ENCODE results near the gene TLE1. TPM values are rescaled to one million over a fixed set of nuclear protein-coding genes. Genes with fewer than 3 reads are reported as not detected.
"Not testable (repeated sequence)": the region's sequence is repeated elsewhere in the genome, so short reads cannot be mapped to it uniquely, and the experiment has no call there.

The TLE1 gene
- 10 to 100 TPM; 21.8 to 30.9 TPM for total RNA-seq
- long read RNA-seq, donor 1, partial matches to known transcripts, result 15 of 25 reads
- long read RNA-seq, donor 1, other reads (novel, unspliced or antisense), result 10 of 25 reads
- long read RNA-seq, donor 2, partial matches to known transcripts, result 22 of 31 reads
- long read RNA-seq, donor 2, other reads (novel, unspliced or antisense), result 6 of 31 reads

DNA sequence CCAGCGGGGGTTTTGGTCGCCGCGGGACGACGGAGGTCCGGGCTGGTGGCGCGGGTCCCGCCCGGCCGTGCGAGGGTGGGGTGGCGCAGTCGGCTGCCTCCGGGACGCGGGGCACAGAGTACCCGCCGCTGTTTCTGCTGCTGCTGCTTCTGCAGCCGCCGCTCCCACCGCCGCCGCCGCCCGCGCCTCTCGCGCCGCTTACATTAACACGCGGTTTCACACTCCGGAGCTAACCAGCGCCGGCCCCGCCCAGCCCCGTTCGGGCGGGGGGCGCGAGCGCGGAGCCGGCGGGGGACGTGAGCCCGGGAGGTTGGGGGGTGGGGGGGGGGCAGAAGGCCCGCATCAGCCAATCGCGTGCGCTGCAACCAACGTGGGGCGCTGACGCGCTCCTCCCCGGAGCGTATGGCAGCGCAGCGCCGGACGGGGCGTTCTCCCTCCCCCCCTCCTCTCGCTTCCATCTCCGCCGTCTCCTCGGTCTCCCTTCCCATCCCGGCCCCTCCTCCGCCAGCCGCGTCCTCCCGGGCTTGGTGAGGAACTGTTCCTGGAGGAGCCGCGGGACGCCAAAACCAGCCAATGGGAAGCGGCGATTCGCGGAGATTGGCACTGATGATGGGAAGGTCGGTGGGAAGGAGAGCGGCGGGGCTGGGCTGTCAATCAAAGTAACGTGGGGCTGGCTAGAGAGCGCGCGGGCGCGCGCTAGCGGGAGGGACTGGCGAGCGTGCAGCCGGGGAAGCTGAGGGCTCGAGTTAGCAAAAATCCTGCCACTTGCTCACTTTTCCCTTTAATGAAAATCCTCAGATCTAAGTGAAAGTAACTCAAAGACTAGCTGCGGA lies at the start of gene TLE1:
Gene TLE1 (minus strand): TSS at position 205 of the 833 bp plus-strand sequence. CDS start 1,307 bp downstream, outside the sequence.
- intact Hi-C loops (cut with DNase I), result loop anchor here in 1 of 2 donors (10.0 kb wide), 1 partner anchor 155 kb away; no protein-coding TSS in a partner anchor
- peak; percentile 99 for DNase-seq (ENCODE audit: low spot score)

DNA sequence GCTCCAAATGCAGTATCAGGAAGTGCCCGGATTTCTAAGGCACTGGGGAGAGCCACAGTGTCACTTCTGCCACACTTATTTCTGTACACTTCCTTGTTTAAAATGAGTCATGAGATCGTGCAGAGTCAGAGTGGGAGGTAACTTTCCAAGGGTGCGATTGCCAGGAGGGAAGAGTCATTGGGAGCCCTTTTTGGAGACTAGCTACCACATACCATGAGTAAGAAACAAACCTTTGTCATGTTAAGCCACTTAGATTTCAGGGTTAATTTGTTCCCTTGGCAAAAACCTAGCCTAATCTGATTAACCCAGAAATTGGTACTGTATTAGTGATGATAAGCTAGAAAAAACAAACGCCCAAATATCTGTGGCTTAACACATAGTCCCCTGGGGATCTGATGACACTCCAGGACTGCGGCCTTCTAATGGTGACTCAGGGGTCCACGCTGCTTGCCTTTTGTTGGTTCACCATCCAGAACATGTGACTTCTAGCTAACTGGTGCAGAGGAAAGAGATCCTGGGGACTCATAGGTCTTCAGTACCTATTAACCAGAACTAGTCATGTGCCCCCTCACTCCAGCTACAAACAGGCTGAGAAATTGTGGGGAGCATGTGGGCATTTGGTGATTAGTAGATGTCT lies 48.6 kb upstream of the TLE1 start:
- intact Hi-C loops (cut with DNase I), result no loop called here

DNA sequence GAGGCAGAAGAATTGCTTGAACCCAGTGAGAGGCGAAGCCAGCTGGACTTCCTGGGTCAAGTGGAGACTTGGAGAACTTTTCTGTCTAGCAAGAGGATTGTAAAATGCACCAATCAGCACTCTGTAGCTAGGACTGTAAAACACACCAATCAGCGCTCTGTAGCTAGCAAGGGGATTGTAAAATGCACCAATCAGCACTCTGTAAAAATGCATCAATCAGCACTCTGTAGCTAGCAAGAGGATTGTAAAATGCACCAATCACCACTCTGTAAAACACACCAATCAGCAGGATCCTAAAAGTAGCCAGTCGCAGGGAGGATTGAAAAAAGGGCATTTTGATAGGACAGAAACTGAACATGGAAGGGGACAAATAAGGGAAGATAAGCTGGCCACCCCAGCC lies 41.2 kb upstream of the TLE1 start:
- intact Hi-C loops (cut with DNase I); DNase-seq (ENCODE audit: low spot score): not testable (repeated sequence)

More for the DNA sequence above, 48.6 kb upstream of the TLE1 start:
- no peak for DNase-seq (ENCODE audit: low spot score)

DNA sequence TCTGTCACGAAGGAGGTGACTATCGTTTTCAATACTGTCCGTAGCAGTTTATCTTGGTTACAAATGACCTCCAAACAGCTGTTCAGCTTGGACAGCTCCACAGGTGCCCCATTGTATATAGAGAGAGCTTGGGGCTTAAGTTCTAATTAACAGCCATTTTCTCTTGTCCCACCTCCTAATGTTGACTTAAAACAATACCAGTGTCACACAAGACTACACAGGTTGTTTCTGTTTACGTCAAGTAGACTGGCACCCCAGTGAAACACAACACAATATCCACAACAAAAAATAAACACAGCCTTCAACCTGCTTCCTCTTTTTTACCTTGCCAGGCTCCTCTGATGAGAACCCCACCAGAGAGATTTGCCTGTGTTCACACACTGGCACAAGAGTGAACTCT lies 39.8 kb upstream of the TLE1 start:
- intact Hi-C loops (cut with DNase I), result no loop called here
- DNase-seq (ENCODE audit: low spot score), result no peak

DNA sequence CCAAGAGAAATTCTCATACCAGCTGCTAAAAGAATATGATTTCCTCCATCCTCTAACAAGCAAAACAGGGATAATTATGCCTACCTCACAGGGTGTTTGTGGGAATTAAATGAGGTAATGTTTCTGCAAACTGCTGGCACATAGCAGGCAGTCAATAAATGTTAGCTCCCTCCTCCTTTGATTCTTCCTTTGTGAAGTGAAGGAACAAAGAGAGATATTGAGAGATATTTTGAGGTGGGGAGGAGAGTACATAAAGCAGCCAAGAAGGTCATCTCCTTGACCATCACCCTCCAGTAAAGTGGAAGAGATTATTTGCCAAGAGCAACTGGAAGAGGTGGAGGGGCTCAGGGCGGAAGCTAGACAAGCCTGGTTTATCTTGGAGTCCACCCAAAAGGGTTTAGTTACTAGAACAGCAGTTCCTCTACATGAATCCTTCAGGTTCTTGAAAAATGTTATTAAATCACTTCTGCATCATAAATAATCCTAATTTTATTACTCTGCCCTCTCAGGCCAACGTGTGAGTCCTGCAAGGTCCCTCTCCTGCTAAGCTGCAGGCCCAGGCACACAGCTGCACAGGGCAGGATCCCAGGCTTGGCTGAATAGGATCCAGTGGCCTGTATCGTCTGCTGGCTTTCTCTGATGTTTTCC lies 35.0 kb upstream of the TLE1 start:
- intact Hi-C loops (cut with DNase I), result no loop called here
- no peak for DNase-seq (ENCODE audit: low spot score)

DNA sequence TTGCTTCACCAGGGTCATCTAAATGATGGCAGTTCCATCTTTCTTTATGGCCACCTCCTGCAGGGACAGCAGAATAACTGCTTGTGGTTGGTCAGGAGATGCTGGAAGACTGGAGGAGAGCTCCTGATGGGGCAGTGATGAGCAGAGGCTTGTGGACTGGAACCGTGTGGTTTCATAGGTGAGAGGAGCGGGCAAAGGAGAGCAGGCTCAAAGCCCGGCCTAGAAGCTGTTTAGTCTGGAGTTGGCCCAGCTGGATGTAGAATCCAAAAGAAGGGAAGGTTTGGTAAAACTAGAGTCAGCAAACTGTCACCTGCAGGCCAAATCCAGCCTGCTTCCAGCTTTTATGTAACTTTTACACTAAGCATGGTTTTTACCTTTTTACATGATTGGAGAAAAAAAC lies 32.9 kb upstream of the TLE1 start:
- DNase-seq (ENCODE audit: low spot score), result no peak
- intact Hi-C loops (cut with DNase I), result no loop called here

DNA sequence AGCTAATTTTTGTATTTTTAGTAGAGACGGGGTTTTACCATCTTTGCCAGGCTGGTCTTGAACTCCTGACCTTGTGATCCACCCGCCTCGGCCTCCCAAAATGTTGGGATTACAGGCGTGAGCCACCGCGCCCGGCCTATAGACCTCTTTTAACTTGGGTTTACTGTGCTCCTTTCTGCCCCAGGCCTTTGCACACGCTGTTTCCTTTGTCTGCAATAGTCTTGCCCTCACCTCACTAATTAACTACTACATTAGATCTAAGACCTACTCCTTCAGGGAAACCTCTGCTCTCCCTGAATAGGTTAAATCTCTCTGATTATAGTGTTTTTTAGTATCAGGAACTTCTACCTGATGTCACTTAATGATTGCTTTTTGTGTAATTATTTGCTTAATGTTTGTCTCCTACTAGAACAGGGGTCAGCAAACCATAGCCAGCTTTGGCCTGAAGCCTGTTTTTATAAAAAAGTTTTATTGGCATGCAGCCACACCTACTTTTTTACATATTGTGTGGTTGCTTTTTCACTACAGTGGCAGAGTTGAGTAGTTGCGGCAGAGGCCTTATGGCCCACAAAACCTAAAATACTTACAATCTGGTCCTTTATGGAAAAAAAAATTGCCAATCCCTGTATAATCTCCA lies 31.2 kb upstream of the TLE1 start:
- intact Hi-C loops (cut with DNase I), result no loop called here
- DNase-seq (ENCODE audit: low spot score), result no peak

DNA sequence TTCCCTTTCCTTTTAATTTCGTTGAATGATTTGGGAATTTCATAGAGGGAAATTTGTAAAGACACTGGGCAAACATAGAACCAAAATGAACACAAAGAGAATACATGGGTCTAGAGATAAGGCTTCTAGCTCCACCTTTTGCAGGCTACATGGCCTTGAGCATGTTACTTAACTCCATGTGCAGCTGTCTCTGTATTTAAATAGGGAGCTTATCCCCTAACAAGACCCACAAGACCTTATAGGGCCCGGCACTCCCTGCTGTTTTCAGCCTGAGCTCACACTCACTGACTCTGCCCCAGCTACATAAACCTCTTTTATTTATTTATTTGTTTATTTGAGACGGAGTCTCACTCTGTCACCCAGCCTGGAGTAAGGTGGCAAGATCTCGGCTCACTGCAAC lies 30.6 kb upstream of the TLE1 start:
- intact Hi-C loops (cut with DNase I), result no loop called here
- no peak for DNase-seq (ENCODE audit: low spot score)

DNA sequence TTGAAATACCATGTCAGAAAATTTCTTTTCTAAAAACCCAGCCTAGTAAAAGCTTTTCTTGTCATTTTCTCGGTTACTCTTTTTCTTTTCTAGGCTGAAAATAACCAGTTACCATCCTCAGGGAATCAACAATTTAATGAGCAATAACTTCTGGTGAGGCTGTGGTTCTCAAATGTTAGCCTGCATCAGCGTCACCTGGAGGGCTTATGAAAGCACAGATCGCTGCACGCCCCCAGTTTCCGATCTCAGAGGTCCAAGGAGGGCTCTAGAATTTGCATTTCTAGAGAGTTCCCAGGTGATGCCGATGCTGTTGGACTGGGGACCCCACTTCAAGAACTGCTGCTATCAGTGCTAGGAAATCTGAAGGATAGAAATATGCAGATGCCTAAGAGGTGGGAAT lies 28.9 kb upstream of the TLE1 start:
- intact Hi-C loops (cut with DNase I), result no loop called here
- DNase-seq (ENCODE audit: low spot score), result no peak

DNA sequence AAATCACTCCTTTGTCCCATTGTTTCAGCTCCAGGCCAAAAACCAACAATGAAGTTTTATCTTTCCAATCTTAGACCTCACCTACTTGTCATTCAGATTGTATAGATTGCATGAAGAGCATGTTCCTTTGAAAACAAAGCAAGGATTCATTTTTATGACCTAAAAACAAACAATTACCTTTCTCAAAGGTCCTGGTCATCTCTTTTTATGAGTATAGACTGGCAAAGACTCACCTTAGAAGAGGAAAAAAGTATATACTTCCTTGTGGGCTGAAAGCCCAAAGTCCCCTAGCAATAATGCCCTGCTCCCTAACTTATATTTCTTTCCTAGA lies 28.4 kb upstream of the TLE1 start:
- no peak for DNase-seq (ENCODE audit: low spot score)
- intact Hi-C loops (cut with DNase I), result no loop called here

DNA sequence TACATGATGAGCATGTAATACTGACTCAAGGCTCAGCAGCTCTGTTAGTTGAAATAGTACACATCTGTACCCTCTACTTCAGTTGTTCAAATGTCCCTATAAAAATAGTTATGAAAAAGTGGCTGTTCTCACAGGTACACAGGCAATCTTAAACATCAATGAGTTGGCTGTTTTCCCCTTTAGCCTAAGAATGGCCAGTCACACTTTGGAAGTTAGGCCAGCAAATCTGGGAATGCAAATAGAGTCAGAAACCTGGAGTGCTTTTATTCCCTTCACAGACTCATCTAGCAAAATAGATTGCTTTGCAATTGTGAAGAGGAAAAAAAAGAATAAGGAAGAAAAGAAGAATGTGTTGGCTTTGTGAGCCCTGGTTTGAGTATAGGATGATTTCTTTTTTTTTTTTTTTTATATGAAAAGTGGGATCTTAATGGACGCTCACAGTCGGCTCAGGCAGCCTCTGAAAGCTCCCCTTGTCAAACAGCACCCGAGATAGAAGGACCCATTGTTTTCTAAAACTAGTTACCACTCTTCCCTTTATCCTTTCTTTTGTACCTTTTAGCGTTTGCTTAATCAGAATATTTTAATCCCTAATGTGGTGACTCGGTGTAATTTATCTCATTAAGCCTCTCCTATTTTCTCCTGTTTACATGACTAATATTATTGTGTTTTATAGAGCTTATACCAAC lies 27.9 kb upstream of the TLE1 start:
- intact Hi-C loops (cut with DNase I), result no loop called here
- DNase-seq (ENCODE audit: low spot score), result no peak

DNA sequence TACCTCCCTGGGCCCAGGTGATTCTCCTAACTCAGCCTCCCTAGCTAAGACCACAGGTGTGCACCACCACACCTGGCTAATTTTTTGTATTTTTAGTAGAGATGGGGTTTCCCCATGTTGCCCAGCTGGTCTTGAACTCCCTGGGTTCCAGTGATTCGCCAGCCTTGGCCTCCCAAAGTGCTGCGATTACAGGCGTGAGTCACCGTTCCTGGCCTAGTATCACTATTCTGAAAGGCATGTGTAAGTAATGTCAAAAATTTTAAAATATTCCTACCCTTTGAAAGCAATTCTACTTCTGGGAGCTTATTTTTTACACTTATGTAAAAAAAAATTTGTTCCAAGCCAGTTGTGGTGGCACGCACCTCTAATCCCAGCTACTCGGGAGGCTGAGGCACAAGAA lies 27.1 kb upstream of the TLE1 start:
- DNase-seq (ENCODE audit: low spot score), result no peak
- intact Hi-C loops (cut with DNase I), result no loop called here

DNA sequence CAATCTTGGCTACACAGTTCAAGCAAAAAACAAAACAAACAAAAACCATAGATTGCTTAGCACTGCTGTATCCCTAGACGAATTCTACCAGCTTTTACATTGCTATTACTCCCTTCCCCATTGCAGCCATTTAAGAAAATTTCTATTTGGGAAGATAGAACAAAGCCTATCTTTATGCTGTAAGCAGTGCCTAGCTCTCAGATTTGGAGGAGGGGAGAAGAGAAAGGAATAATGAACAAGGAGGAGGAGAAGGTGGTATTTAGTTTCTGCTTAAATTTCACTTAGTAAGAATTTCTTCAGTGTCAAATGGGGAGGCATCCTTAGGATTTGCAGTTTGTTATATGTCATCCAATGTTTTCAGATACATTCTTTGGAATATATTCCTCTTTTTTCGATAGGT lies 16.2 kb upstream of the TLE1 start:
- intact Hi-C loops (cut with DNase I), result no loop called here
- DNase-seq (ENCODE audit: low spot score), result no peak

DNA sequence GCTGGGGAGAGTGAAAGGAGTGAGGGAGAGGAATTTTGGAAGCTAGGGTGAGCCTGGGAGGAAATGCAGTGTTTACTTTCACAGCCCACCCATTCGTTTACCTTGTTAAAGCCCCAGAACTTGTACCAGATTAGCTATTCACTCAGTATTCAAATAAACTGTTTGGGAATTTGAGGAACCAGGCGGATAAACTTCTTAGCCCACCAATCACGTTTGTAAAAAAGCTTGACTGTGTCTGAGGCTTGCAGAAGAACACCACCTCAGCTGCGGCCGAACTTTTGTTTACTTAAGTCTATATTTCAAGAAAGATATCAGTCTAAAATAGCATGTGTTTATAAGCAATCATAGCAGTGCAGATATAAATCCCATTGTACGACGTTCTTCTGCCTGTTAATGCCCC lies 5.2 kb upstream of the TLE1 start:
- intact Hi-C loops (cut with DNase I), result no loop called here
- no peak for DNase-seq (ENCODE audit: low spot score)

DNA sequence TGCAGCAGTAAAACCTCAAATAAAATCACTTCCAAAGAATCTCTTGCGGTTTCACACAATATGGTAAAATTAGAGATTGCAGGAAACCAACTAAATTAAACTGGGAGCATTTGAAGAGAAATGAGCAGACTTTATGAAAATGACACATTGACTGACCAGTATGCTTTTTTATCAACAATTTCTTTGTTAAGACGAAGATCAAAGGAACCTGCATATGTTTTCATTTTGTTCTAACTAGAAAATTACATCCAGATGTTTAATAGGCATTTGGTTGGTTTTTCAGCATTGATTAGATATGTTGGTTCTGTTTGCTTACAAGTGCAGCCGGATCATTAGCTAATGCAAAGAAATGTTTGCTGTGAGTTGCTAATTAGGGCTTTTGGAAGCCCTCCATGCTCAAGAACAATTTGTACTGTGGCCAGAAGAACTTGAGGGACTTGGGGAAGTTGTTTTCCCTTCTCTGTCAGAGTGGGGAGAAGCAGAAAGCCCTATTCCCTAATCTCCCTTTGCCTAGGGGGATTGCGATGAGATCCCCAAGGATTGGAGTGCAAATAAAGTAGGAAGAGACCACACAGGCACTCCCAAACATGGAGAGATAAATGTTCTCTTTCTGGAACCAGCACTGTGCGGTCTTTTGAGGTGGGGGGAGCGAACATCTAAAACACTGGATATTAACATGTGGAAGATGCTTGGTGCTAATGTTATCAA lies 4.5 kb upstream of the TLE1 start:
- intact Hi-C loops (cut with DNase I), result no loop called here

DNA sequence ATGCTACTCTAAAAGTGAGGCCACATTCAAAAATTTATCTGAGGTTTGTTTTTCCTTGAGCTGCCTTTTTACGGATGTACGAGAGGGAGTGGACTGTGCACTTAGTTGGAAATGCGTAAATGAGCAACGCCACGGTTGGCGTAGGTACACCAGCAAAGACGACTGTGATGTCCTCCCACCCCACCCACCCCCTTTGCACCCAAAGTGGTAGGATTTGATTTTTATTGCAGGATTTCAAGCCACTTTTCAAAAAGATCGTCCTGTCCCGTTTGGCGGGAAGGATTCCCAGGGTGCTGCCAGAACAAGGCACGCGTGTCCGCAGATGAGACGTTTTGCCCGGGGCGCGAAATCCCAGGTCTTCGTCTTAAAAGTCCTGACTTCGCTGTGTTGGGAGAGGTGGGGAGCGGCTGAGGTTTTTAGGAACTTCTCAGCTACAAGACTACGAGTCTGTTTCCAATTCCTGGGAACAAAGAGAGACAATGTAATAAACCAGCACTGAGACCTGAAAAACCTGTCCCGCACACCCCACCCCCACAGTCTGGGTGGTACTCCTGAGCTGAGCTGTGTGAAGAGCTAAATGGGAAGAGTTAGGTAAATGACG lies 1.0 kb upstream of the TLE1 start:
- no peak for DNase-seq (ENCODE audit: low spot score)
- intact Hi-C loops (cut with DNase I), result no loop called here

More for the DNA sequence above, 4.5 kb upstream of the TLE1 start:
- DNase-seq (ENCODE audit: low spot score), result no peak

DNA sequence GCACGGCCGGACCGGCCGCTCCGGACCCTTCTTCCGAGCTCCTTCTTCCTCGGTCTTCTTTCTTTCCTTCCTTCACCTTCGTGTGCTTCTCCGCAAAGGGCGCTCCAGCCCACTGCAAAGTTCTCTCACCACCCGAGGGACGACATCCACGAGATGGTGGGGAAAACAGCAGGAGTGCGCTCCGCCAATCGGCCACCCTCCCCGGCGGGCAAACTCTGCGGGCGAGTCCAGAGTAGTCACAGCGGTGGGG lies 329 bp downstream of the TLE1 start:
- intact Hi-C loops (cut with DNase I), result loop anchor here in 1 of 2 donors (10.0 kb wide), 1 partner anchor 156 kb away; no protein-coding TSS in a partner anchor
- not testable (repeated sequence) for DNase-seq (ENCODE audit: low spot score)

All from posterior vena cava (tissue), 2 donors.